ENCODE results near the gene CFHR4. TPM values are rescaled to one million over a fixed set of nuclear protein-coding genes. Genes with fewer than 3 reads are reported as not detected.
"Not testable (repeated sequence)": the region's sequence is repeated elsewhere in the genome, so short reads cannot be mapped to it uniquely, and the experiment has no call there.

CFHR4 gene
- total RNA-seq = not detected in 2 replicates

DNA sequence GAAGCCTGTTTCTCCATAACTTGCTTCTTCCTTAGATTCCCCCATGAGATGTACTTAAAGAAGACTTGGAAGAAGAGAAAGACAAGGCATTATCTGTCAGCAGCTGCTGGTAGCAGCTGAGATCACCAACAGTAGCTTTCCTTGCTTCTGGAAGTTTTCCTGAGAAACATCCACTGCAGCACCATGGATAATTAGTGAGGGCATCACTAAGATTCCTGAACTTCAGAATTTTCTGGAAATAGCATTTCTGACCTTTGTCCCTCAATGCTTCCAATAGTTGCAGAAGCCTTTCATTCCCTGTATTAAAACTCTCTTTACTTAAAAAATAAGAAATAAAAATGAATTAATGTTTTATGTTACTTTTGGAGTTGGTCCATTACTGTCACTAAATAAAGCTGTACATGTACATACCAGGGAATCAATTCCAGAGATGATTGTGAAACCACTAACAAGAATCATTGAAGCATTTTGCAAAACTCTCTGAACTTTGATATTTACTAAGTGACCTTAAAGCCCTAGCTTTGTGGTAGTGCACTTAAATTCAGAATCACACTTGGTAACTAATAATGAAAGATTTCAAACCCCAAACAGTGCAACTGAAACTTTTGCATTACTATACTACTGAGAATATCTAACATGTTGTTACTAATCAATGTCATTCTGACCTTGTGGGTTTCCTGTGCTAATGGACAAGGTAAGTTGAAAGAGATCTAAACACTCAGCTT lies at the start of gene CFHR4:
CFHR4 (plus strand) TSS at position 538 of the 725 bp plus-strand sequence; CDS start at position 637, 99 bp downstream.
- DNase-seq = no peak

DNA sequence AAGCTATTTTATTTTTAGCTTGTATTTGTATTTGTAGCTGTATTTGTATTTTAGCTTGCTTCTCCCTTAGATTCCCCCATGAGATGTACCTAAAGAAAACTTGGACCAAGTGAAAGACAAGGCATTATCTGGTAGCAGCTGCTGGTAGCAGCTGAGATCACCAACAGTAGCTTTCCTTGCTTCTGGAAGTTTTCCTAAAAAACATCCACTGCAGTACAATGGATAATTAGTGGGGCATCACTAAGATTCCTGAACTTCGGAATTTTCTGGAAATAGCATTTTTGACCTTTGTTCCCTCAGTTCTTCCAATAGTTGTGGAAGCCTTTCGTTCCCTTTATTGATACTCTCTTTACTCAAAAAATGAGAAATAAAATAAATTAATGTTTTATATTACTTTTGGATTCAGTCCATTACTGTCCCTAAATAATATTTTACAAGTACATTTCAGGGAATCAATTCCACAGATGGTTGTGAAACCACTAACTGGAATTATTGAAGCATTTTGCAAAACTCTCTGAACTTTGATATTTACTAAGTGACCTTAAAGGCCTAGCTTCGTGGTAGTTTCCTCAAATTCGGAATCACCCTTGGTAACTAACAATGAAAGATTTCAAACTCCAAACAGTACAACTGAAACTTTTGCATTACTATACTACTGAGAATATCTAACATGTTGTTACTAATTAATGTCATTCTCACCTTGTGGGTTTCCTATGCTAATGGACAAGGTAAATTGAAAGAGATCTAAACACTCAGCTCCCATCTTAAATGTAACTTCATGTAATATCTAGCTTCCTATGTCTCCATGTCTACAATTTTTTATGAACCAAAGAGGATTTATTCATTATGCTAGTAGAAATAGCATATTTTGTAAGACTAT lies 38.0 kb upstream of the CFHR4 start:
- not testable (repeated sequence) for DNase-seq

DNA sequence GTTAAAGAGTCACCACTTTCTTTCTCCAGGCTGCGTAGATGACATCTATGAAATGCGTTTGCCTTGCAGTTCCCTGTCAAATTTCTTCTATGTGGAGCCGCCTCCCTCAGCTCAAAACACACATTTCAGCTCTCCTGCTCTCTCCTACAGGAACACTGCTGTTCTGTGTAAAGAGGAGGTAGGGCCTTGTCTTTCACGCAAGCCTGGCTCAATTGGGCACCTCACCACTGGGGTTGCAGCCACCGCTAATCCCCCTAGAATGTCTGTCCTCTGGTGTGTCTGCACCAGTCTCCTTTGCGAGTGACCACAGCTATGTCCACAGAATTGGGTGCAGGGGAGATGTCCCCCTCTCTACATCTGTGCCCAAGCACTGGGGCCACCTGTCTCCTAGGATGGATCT lies 31.8 kb upstream of the CFHR4 start:
- no peak for DNase-seq

DNA sequence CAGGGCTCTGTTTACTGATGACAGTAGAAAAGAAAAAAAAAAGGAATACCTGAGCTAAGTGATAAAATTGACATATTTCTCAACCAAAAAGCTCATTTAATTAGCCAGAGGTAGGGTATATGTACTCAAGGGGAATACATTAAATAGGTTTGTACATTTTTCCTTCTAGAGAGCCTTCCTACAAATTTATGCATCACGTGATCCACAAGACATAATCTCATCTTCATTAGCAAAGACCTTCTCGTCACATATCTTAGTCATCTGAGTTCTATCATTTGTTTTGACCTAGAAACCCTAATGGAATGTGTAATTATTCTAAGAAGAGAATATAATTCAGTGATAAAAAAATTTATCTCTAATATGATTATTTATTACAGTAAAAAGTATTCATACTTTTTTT lies 30.7 kb upstream of the CFHR4 start:
- no peak for DNase-seq

DNA sequence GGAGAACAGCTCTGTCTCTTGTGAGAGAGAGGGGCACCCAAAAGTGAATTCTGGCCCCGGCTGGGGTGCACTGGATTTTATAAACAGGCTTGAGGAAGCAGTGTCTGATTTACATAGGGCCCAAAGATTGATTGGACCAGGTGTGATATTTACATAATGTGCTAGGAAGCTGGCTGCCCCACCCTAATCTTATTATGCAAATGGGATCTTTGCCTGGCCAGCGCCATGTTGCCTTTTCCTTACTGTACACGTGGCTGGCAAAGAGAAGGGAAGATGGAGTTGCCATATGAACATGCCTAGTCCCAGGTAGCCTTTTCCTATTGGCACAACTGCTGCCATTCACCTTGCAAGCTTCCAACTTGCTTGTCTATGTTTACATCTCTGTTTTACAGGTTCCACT lies 29.0 kb upstream of the CFHR4 start:
- DNase-seq = no peak

DNA sequence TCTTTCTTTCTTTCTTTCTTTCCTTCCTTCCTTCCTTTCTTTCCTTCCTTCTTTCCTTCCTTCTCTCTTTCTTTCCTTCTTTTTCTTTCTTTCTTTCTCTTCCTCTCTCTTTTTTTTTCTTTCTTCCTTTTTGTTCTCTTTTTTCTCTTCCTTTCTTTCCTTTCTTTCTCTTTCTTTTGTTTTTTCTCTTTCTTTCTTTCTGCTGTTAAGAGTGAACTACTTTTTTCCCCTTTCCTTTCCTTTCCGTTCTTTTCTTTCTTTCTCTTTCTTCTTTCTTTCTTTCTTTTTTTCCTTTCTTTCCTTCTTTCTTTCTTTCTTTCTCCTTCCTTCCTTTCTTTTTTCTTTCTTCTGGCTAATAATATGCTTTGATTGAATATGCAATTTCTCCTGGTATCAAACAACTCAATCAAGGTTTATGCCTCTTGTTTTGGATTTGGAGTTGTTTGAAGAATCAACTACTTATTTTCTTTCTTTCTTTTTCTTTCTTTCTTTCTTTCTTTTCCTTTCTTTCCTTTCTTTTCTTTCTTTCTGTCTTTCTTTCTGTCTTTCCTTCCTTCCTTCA lies 27.4 kb upstream of the CFHR4 start:
- no peak for DNase-seq

DNA sequence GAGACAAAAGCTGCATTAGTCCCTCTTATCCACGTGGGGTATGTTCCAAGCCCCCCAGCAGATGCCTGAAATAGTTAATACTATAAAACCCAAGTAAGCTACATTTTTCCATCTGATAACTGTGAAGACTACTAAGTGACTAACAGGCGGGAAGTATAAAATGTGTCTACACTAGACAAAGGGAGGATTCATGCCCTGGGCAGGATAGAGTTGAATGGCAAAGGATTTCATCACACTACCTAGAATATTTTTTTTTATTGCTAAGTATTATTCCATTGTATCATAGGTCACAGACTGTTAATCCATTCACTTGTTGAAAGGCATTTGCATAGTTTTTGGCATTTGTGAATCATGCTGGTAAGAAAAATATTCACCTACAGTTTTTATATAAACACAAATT lies 26.4 kb upstream of the CFHR4 start:
- no peak for DNase-seq

DNA sequence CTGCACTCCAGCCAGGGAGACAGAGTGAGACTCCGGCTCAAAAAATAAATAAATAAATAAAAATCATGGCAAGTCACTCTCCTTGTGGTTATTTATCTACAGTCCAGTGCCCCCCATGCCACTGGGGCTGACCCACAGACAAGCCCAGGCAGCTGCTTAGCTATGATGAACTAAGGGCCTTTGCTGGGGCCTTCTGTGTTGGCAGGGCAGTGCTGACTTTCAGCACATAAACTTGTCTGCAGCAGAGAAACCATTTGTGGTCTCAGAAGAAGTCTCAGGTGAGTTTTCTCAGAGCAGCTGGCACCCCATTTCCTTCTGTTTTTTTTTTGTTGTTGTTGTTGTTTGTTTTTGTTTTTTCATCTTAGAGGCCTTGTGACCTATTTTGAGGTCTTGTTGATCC lies 20.9 kb upstream of the CFHR4 start:
- no peak for DNase-seq

DNA sequence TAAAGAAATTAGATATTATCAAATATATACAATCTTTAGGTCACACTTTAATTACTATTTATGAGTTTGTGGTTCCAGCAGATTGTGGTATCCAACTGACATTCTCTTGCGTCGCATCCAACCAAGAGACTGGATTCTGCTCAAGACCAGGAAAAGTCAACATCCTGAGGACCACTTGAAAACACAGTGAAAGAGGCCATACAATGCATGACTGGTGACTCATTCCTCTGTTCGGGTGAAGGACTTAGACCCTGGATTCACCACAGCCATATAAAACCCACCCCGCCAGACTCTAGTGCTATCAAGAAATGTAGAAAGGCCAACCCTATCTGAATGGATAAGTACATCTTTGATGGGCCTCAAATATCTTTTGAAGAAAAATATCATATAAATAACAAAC lies 14.5 kb upstream of the CFHR4 start:
- DNase-seq = no peak

DNA sequence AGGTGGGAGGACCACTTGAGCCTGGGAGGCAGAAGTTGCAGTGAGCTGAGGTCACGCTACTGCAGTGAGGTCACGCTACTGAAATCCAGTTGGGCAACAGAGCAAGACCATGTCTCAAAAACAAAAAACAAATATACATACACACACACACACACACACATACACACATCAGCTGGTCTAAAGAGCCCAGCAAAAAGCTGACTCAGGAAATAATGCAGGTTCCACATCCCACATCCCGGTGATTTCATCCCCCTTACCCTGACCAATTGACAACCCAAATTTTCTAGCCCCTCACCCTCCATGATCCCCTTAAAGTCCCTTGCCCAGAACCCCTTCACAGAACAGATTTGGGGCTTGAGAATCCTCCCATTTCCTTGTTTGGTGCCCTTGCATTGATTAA lies 11.9 kb upstream of the CFHR4 start:
- DNase-seq = no peak

DNA sequence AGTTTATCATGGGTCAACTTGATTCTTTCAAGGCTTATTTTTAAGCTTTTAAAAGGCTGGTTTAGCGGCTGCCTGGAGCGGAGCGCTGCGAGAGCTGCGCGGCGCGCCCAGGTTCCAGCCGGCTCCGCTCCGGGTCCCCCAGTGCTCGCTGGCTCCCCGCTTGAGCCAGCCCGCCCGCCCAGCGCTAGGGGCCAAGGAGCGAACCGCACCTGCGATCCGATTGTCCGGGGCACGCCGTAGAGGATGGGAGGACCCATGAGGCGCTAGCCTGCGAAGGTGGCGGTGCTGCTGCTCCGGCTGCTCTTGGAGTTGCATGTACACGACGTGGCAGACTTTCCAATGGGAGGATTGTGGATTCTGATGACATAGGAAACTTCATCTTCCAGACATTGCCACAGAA lies 9.9 kb upstream of the CFHR4 start:
- no peak for DNase-seq

DNA sequence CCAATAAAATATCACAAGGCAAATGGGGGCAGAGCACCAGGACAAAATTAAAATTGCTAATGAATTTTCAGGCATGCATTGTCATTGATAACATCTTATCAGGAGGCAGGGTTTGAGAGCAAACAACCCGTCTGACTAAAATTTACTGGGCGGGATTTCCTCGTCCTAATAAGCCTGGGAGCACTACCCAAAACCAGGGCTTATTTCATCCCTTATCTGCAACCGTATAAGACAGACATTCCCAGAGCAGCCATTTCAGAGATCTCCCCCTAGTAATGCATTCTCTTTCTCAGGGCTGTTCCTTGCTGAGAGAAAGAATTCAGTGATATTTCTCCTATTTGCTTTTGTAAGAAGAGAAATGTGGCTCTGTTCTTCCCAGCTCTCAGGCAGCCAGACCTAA lies 1.3 kb upstream of the CFHR4 start:
- not testable (repeated sequence) for DNase-seq

DNA sequence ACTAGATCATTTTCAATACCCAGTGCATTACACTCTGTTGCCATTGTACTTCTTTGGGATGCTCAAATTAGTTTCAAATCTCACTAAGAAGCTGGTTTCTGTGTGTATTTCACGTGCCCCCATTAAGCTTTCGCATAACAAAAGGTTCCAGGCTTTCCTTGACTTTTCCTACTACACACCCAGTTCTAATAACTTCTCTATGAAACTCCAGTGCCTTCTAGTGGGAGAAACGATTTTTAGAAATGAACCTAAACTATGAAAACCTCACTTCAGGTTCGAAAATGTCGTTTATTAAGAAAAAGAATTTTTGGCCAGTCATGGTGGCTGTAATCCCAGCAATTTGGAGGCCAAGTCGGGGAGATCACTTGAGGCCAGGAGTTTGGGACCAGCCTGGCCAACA lies 2.8 kb downstream of the CFHR4 start:
- no peak for DNase-seq

DNA sequence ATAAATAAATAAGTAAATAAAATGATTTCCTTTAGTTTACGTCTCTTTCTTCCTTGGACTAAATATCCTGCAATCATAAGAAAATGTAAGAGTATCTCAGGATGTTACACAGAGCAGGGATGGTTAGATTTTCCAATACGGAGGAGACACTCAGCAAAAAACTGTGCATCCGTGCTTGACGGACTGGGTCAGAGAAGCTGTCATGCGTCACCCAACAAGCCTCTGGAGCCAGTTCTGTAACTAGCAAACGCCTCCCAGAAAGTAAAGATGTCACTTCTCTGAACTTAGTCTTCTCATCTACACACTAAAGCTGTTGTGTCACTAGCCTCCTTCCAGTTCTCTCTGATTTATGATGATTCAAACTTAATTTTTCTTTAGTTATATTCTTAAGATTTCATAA lies 3.4 kb downstream of the CFHR4 start:
- no peak for DNase-seq

DNA sequence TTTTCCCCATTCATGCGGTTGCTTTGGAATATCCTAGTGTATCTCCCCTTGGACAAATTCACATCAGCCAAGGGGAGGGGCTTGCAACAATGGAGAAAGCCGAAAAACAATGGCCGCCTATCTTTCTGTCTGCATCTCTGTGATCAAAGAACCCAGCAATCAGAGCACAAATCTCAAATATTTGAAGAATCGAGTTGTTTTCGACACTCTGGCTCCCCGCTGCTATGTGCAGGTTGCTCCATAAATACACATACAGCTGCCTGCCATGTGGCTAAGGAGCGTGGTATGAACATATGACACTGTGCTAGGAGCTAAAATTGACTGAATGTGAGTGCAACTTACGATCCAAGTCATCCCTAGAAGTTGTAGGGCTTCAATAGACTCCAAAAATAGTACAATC lies 8.5 kb downstream of the CFHR4 start:
- DNase-seq = no peak

DNA sequence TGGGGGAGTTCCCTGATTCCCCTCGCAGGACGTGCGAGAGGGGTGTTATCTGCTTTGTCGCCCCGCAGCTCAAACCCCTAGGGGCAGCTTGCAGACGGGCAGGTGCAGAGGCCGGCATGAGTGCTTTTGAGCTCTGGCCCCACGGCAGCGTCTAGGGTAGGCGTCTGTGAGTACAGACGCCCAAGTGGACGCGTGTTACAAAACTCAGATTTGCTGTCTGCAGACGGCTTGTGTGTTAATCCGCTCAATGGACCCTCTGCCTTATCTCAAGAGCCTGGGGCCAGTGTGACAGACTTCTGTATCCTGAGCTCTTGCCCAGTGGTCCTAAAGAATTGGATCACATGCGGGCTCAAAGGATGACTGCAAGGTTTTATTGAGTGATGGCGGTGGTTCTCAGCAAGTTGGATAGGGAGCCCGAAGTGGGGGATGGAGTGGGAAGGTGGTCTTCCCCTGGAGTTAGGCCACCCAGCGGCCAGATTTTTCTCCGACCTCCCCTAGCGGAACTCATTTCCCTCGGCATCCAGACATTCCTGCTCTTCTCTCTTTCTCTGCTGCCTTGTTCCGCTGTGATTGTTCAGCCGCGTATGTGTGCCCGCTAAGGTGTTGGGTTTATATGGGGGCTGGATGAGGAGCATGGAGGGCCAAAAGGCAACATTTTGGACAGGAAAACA lies 9.4 kb downstream of the CFHR4 start:
- no peak for DNase-seq

DNA sequence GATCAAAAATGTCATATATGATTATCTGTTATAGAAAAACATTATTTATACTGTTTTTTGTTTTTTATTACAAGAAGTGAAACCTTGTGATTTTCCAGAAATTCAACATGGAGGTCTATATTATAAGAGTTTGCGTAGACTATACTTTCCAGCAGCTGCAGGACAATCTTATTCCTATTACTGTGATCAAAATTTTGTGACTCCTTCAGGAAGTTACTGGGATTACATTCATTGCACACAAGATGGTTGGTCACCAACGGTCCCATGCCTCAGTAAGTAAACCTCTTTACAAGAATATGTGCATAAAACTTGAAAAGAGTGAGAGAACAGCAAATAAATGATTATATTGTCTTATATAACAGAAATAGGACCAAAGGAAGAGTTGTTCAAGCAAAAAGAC lies 14.5 kb downstream of the CFHR4 start:
- no peak for DNase-seq

DNA sequence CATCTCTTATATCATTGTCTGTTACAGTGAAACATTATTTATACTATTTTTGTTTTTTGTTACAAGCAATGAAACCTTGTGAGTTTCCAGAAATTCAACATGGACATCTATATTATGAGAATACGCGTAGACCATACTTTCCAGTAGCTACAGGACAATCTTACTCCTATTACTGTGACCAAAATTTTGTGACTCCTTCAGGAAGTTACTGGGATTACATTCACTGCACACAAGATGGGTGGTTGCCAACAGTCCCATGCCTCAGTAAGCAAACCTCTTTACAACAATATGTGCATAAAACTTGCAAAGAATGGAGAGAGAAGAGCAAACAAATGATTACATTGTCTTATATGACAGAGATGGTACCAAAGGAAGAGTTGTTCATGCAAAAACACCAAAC lies 22.4 kb downstream of the CFHR4 start:
- no peak for DNase-seq

DNA sequence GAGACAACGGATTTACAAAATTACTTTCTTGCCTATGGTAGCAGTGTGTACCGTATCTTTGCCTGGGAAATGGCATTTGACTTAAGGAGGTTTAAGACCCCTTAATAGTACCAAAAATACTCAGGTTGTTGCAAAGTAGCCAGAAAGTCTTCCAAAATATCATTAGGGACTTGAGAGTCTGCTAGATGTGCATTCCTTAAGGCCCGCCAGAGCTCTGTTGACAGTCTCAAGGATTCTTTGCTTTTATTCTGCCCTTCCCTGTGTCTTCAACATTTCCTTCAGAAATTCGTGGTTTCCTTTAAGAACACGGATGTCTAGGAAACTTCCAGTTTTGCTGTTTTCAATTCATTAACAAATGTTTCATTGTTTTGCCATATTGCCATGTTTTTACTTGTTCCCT lies 24.4 kb downstream of the CFHR4 start:
- DNase-seq = not testable (repeated sequence)

DNA sequence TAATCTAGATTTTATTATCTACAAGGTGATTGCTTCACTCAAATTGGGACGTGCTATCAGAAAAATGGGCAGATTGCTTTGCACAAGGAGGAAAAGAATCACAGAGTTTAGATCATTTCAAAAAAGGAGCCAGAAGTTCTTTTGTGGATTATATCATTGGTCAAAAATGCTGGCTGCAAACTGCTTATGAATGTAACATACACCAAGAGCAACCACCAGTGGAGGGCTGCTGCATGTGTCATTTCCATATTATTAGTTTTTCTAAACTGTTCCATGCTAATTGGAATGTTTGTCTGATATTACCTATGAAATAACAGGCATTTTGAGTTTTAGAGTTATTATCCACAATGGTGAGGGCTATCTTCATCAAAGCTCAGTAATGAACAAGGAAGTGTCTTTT lies 39.0 kb downstream of the CFHR4 start:
- not testable (repeated sequence) for DNase-seq

DNA sequence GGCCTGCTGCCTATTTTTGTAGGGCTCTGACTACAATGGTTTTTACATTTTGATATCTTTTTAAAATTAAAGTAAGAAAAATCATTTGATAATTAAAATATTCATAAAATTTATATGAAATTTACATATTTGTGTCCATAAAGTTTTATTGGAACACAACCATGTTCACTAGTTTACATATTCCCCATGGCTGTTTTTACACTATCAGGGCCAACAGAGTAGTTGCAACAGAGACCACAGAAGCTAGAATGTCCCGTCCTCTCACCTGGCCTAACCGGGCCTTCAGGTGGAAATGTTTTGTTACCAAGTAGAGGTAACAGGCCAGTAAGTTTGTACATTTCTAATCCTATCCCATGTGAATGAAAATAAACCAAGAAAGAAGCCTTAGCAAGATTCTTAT lies 45.0 kb downstream of the CFHR4 start:
- not testable (repeated sequence) for DNase-seq

DNA sequence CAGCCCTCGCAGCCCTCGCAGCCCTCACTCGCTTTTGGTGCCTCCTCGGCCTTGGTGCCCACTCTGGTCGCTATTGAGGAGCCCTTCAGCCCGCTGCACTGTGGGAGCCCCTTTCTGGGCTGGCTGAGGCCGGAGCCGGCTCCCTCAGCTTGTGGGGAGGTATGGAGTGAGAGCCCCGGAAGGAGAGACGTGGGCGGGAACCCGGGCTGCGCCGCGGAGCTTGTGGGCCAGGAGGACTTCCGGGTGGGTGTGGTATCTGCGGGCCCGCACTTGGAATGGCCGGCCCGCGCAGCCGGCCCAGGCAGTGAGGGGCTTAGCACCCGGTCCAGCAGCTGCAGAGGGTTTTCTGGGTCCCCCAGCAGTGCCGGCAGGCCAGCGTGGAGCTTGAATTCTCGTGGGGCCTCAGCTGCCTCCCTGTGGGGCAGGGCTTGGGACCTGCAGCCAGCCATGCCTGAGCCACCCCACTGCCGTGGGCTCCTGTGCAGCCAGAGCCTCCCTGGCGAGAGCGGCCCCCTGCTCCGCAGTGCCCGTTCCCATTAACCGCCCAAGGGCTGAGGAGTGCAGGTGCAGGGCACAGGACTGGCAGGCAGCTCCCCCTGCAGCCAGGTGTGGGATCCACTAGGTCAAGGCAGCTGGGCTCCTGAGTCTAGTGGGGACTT lies 45.8 kb downstream of the CFHR4 start:
- no peak for DNase-seq

DNA sequence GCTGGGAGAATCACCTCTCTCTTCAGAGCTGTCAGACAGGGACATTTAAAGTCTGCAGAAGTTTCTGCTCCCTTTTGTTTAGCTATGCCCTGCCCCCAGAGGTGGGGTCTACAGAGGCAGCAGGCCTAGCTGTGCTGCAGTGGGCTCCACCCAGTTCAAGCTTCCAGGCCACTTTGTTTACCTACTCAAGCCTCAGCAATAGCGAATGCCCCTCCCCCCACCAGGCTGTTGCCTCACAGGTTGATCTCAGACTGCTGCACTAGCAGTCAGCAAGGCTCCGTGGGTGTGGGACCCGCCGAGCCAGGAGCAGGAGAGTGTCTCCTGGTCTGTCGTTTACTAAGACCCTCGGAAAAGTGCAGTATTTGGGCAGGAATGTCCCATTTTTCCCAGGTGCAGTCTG lies 53.6 kb downstream of the CFHR4 start:
- not testable (repeated sequence) for DNase-seq
